HG03520 (cell line): ENCODE data around the gene PTGDR.

Experiments used
- ATAC-seq: cut with Tn5 transposase; IDR thresholded peaks from one replicate; pipeline ENCODE4 v1.9.1; 2021; ENCODE audit warnings: mild to moderate bottlenecking, moderate library complexity; ENCODE audit not compliant: unreplicated experiment

The PTGDR gene

DNA sequence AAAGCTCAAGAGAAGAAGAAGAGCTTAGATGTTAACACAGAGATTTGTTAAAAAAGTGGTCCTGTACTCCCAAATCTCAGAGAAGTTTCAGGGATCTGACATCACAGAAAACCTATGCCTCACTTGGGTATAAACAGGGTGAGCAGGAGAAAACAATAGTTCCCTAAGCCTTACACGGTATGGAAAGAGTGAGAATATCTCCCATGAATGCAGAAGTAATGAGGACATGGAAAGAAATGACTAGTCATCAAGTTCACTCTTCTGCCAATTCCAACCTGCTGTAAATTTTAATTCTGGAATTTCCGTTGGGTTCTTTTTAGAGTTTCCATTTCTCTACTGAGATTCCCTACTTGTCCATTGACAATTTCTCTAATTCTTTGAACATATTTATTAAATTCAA lies 40.4 kb downstream of the PTGDR start:
- no peak for ATAC-seq

DNA sequence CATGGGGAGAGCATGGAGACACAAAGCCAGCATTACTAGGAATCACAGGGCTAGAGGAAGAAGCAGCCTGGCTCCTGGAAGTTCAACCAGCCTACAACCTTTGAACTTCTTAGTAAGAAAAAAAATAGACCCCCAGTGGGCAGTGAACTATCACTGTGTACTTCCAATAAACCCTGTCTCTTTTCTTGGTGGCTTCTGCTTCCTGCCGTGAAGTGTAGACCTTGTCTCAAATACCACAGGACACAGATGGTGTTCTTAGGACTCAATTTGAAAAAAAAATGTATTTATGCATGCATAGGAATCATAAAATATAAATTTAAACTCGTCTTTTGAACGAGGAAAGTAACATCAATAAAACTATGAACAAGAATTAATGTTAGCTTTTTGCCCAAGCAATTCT lies 43.0 kb downstream of the PTGDR start:
- ATAC-seq, result no peak

DNA sequence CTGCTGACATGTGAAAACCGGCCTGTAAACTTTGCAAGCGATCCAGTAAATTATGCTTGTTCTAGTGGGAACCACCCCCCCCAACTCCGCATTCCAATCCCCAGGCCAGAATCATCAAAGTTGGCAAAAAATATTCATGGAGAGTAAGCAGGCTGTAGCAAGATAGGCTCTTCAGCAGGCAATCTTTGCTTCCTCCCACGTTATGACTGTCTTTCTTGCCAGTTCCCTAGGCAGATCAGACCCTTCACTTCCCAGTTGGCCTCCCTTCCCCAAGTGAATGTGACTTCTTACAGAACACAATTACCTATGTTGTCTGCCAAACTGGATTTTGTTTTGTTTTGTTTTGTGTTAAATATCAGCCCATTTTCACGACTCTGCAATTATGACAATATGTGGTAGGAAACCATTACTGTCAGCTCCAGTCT lies 45.4 kb downstream of the PTGDR start:
- ATAC-seq, result no peak

DNA sequence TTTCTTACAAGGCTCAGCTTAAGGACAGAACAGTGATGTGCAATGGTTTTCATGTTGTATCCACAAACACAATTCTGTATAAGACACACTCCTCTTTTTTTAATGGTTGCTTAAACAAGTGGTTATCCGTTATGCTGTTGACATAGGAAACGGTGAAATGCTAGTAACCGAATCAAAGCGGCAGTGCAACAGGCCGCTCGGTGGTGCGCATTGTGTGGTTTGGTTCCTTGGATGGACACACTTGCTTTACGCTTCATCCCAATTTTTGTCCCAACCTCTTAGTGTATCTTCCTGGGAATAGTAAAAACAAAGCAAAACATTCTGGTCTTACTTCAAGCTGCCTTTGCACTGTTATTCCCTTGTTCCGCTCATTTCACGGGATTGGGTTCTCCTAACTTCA lies 46.0 kb downstream of the PTGDR start:
- no peak for ATAC-seq

DNA sequence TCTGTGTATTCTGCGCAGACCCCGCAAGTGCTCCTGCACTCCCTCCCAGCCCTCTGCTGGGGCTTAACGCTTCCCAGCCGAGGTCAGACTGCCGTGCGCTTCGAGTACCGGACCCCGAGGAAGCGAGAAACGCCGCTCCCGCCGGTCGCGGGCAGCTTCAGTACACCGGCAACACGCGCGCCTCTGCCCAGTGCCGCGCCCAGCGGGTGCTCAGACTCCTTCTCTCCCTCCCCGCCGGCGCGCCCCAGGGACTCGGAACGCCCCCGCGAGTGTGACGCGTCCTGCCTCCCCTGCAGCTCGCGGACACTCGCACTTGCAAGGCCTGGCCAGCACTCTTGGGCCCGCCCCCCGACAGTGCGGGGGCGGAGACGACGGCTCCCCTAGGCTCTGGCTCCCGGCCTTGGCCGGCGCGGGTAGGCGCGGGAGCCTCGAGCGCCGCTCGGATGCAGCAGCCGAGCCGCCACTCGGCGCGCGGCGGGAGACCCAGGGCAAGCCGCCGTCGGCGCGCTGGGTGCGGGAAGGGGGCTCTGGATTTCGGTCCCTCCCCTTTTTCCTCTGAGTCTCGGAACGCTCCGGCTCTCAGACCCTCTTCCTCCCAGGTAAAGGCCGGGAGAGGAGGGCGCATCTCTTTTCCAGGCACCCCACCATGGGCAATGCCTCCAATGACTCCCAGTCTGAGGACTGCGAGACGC lies 46.6 kb downstream of the PTGDR start, which contains the start of gene PTGER2:
PTGER2 (plus strand) TSS at position 410 of the 692 bp plus-strand sequence; CDS start at position 647, 237 bp downstream.
- peak; percentile 51 for ATAC-seq

DNA sequence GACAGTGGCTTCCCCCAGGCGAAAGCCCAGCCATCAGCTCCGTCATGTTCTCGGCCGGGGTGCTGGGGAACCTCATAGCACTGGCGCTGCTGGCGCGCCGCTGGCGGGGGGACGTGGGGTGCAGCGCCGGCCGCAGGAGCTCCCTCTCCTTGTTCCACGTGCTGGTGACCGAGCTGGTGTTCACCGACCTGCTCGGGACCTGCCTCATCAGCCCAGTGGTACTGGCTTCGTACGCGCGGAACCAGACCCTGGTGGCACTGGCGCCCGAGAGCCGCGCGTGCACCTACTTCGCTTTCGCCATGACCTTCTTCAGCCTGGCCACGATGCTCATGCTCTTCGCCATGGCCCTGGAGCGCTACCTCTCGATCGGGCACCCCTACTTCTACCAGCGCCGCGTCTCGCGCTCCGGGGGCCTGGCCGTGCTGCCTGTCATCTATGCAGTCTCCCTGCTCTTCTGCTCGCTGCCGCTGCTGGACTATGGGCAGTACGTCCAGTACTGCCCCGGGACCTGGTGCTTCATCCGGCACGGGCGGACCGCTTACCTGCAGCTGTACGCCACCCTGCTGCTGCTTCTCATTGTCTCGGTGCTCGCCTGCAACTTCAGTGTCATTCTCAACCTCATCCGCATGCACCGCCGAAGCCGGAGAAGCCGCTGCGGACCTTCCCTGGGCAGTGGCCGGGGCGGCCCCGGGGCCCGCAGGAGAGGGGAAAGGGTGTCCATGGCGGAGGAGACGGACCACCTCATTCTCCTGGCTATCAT lies 47.3 kb downstream of the PTGDR start:
- peak; percentile 11 for ATAC-seq

DNA sequence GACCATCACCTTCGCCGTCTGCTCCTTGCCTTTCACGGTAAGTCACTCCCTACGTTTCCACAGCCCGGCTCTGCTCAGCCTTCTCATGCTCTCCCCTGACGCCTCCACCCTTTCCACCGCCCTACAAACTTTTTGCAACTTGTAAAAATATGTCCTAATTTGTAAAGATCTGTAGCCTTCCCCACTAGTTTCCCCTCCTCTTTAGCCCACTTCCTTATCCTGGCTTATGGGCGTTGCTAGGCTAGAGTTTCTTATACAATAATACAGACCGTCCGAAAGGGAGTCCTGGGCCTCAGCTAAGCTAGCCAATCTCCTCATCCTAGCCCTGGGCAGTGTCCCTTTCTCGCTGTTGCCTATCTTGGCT lies 47.8 kb downstream of the PTGDR start:
- no peak for ATAC-seq

DNA sequence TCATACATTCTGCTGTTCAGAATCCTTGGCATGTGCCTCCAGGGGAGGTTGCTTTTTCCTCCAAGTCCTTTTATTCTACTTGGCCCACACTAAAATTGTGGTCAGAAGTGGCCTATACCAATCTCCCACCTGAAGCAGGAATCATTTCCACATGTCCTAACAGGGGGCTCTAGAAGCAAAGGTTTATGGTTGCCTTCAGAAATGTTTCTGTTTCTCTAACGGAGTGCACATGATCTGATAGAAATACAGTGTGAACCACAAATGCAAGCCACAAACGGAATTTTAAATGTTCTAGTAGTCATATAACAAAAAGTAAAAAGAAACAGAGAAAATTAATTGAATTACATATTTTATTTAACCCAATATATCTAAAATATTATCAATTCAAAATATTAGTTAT lies 50.6 kb downstream of the PTGDR start:
- ATAC-seq, result no peak

DNA sequence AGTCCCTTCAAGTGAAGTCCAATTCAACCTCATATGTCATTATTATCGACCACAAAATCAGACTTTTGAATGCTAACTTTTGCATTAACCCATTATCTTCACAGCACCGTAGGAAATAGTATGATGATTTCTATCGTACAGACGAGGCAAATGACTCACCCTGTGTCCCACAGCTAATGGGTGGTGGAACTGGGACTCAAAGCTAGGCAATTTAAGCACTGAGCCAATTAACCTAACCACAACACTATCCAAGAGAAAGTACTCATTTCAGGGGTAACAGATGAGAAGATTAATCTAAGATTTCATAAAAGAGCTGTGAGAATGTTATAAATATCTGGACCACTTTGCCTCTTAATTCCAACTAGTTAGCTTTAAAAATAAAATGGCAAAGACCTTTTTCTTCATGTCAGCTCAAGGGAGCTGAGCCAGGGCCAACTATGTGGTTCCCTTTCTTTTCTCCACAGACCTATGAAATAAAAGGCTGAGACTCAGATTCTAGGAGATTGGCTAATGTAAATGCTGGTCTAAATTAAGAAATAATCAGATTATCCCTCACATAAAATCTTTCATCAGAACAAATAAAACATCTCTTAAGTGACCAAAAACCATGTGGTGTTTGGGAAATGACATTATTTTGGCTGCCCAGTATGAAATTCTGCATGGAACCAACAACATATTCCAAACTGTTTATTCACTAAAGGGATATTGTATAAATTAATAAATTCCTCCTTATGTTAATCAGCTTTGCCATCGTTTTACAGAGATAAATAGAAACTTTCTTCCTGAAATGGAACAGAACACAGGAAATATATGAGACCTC lies 51.5 kb downstream of the PTGDR start:
- no peak for ATAC-seq

DNA sequence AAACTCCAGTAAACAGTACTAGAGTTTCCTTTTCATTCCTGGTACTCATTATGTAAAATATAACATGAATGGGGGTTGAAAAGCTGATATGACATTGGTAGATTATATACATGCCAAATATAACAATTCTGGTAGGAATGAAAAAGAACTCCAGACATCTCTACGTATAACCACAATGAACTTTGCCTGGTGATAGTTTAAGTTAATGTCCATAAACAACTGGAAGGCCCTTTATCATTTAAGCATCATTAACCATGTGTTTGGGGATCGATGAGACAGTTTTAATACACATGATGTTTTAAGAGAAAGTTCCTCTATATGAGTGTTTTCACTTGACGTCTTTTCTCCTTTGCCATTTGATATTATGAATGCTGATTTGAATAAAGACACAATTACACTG lies 52.4 kb downstream of the PTGDR start:
- ATAC-seq, result no peak

DNA sequence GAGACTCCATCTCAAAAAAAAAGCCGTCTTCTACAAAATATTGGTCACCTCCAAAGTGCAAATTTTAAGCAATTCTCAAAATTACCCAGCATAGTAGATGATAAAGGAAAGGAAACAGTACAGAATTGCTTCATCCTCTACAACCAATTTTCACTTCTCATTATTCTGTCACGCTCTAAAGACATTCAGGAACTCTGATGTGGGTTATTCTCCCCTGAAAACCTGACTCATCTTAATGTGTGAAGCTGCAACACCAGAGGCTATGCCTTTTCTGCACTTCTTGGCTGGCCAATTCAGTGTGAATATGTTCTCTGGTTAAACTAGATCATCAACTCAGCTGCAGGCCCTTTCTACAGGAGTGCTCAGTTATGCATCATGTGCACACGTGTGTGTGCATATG lies 57.6 kb downstream of the PTGDR start:
- peak; percentile 85 for ATAC-seq

DNA sequence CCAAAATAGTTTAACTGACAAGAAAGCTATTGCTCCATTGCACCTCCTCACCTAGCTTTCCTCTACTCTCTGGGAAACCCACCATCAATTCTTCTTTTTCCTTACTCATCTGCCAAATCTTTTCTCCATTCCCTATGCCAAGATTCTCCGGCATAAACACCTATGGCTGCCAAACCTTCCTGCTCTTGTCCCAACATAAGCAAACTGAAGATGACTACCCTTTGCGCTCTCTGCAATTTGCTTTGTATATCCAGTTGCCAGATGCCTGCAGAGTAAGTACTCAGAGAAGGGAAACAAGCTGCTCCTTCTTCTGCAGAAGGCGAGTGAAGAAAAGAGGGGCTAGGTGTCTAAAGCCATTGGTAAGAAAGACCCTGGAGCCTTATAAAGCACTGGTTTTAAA lies 58.1 kb downstream of the PTGDR start:
- no peak for ATAC-seq
